Neural progenitor cell (in vitro differentiated cells): Measurements from ENCODE around the gene INPP5D.

Experiments
- EZH2 ChIP-seq: fragments of 200-600 bp; sonication (generic); IDR thresholded peaks from 2 replicates; pipeline ENCODE4 v1.6.1; 2017; ENCODE audit warnings: antibody characterized with exemption, mild to moderate bottlenecking, moderate library complexity
- TF ChIP-seq, protein P1 (sequence below): fragments of 200-600 bp; sonication (generic); IDR thresholded peaks from 2 replicates; pipeline ENCODE4 v1.5.1; 2017; ENCODE audit warnings: antibody characterized with exemption, mild to moderate bottlenecking

DNA sequence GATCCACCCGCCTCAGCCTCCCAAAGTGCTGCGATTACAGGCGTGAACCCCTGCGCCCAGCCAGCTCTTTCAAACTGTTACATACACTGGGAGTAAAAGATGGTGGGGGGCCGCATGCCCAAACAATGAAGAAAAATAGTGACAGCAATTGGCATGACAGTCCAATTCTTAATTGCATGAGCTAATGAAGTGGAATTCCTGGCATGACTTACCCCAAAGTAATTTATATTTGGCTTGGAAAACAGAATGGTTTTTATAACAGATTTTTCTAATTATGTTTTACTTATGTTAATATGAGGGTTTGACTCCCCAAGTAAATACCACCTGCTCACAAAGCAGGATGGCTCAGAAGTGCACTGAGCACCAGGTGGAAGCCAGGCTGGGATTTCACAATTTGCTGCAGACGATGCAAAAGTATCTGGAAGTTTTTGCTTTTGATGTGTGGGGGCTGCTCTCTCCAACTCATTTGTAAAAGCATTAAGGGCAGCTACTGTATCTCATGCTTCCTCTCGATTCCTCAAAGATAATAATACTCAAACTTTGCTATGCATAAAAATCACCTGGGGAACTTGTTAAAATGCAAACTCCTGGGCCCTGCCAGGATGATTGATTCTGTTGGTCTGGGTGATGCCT lies 167.3 kb downstream of the INPP5D start:
- TF ChIP-seq, protein P1, sequence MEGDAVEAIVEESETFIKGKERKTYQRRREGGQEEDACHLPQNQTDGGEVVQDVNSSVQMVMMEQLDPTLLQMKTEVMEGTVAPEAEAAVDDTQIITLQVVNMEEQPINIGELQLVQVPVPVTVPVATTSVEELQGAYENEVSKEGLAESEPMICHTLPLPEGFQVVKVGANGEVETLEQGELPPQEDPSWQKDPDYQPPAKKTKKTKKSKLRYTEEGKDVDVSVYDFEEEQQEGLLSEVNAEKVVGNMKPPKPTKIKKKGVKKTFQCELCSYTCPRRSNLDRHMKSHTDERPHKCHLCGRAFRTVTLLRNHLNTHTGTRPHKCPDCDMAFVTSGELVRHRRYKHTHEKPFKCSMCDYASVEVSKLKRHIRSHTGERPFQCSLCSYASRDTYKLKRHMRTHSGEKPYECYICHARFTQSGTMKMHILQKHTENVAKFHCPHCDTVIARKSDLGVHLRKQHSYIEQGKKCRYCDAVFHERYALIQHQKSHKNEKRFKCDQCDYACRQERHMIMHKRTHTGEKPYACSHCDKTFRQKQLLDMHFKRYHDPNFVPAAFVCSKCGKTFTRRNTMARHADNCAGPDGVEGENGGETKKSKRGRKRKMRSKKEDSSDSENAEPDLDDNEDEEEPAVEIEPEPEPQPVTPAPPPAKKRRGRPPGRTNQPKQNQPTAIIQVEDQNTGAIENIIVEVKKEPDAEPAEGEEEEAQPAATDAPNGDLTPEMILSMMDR = no peak
- no peak for TF ChIP-seq EZH2
